Fibroblast of skin of left biceps (primary cell): Measurements from ENCODE around the gene CCN2.
"Not testable (repeated sequence)": the region's sequence is repeated elsewhere in the genome, so short reads cannot be mapped to it uniquely, and the experiment has no call there.

Experiments used
- DNase-seq, 2 experiments: peaks; one replicate each; pipeline ENCODE4 v3.0.0-alpha.2; 2013; ENCODE audit warnings: low read depth in 2 of 2

Gene CCN2

GRCh38 chr6:131909408-131910218 is 41.6 kb downstream of the CCN2 start:
- peak in 1 of 2 experiments; percentile 39 for DNase-seq

- not testable (repeated sequence) for DNase-seq
Observed at GRCh38 chr6:131908787-131909186, 42.4 kb downstream of the CCN2 start.

GRCh38 chr6:131903734-131904133 is 47.4 kb downstream of the CCN2 start:
- not testable (repeated sequence) for DNase-seq

- not testable (repeated sequence) for DNase-seq
Observed at GRCh38 chr6:131901326-131901873, 49.8 kb downstream of the CCN2 start.

- no peak for DNase-seq
Observed at GRCh38 chr6:131900231-131900630, 50.9 kb downstream of the CCN2 start.

- DNase-seq, result no peak
Observed at GRCh38 chr6:131898718-131899117, 52.5 kb downstream of the CCN2 start.
